ENCODE data around the gene EIF4H. TPM values are rescaled to one million over a fixed set of nuclear protein-coding genes. Genes with fewer than 3 reads are reported as not detected.

EIF4H gene
- total RNA-seq, 1 donor from 2014 or later, result 214 TPM

DNA sequence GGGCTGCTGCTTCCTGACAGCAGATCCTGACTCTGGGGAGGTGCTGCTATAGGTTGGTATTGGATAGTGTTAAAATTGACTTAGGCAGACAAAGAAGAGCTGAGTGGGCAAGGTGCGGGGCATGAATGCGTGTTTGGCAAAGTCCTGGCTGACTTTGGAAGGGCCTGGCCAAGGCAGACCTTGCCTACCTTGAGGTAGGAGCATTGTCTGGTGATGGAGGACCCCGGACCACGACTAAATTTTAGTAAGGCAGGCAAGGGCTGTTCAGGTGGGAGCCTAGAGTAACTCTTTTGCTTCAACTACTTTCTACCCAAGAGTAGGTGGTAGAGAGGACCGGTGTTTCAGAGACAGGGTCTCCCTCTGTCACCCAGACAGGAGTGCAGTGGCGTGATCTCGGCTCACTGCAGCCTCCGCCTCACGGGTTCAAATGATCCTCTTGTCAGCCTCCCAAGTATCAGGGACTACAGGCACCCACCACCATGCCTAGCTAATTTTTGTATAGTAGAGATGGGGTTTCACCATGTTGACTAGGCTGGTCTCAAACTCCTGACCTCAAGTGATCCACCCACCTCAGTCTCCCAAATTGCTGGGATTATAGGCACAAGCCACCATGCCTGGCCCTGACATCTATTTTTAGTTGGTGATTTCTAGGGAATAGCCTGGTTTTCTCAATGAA lies 23.4 kb downstream of the EIF4H start:
- peaks cover 21% of the 10 kb centered on the region for H3K36me3 Mint-ChIP-seq
- Histone ChIP-seq H4K20me1 (ENCODE audit: low read depth) (peaks cover 3% of the 10 kb centered on the region), H3K79me2 (ENCODE audit: low read depth) (no peaks in the 10 kb centered on the region), H3K9me3 (ENCODE audit: low read depth) (no peaks in the 10 kb centered on the region), H3K4me2 (no peak overlapping the region), H3F3A (ENCODE audit: low read depth) (peaks cover 37% of the 10 kb centered on the region), H2AFZ (replicated peaks) (no peak overlapping the region), H3K9ac (no peak overlapping the region), H3K27me3 (no peaks in the 10 kb centered on the region), H3K27ac (no peak overlapping the region), H3K4me3 (no peak overlapping the region), H3K4me1 (no peaks in the 10 kb centered on the region), H3K36me3 (peaks cover 14% of the 10 kb centered on the region)
- DNase-seq (ENCODE audit: low spot score), result no peak
- no peak overlapping the region for H3K27ac Mint-ChIP-seq
- peaks cover 4% of the 10 kb centered on the region for H3K27me3 Mint-ChIP-seq (ENCODE audit: insufficient read depth, low read depth)
- no peaks in the 10 kb centered on the region for H3K4me1 Mint-ChIP-seq
- no peak overlapping the region for H3K4me3 Mint-ChIP-seq
- no peaks in the 10 kb centered on the region for H3K9me3 Mint-ChIP-seq
- TF ChIP-seq EZH2phosphoT487 (IDR thresholded peaks at IDR 0.05) (no peak), EZH2 (IDR thresholded peaks at IDR 0.05) (no peak)
- TF ChIP-seq, protein P1, sequence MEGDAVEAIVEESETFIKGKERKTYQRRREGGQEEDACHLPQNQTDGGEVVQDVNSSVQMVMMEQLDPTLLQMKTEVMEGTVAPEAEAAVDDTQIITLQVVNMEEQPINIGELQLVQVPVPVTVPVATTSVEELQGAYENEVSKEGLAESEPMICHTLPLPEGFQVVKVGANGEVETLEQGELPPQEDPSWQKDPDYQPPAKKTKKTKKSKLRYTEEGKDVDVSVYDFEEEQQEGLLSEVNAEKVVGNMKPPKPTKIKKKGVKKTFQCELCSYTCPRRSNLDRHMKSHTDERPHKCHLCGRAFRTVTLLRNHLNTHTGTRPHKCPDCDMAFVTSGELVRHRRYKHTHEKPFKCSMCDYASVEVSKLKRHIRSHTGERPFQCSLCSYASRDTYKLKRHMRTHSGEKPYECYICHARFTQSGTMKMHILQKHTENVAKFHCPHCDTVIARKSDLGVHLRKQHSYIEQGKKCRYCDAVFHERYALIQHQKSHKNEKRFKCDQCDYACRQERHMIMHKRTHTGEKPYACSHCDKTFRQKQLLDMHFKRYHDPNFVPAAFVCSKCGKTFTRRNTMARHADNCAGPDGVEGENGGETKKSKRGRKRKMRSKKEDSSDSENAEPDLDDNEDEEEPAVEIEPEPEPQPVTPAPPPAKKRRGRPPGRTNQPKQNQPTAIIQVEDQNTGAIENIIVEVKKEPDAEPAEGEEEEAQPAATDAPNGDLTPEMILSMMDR (IDR thresholded peaks at IDR 0.05), result no peak

DNA sequence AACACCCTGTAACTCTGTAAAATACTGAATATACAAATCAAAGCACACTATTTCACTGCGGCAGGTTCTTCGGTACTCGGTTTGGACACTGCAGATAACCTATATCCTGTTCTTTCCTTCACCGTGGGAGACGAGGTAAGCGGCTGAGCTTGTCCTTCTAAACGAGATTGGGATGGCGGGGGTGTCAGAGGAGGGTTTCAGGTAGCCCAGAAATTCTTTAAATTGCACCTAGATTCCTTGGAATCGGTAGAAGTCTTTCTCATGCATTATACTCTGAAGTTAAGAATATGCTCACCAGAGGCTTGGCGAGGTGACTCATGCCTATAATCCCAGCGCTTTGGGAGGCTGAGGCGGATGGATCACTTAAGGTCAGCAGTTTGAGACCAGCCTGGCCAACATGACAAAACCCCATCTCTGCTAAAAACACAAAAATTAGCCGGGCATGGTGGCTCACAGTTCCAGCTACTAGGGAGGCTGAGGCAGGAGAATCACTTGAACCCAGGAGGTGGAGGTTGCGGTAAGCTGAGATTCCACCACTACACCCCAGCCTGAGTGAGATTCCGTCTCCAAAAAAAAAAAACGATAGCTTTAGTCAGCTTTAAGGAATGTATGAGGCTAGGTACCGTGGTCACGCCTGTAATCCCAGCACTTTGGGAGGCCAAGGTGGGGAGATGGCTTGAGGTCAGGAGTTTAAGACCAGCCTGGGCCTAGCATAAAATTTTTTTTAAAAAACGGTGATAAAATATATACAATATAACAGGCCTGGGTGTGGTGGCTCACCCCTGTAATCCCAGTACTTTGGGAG lies 25.6 kb downstream of the EIF4H start:
- Histone ChIP-seq H3K9me3 (ENCODE audit: low read depth) (no peaks in the 10 kb centered on the region), H3K4me1 (no peaks in the 10 kb centered on the region), H3K4me3 (no peak overlapping the region), H3K27ac (no peak overlapping the region), H4K20me1 (ENCODE audit: low read depth) (peaks cover 3% of the 10 kb centered on the region), H3K4me2 (no peak overlapping the region), H3F3A (ENCODE audit: low read depth) (peaks cover 31% of the 10 kb centered on the region), H3K9ac (no peak overlapping the region), H3K79me2 (ENCODE audit: low read depth) (no peaks in the 10 kb centered on the region), H3K27me3 (no peaks in the 10 kb centered on the region), H2AFZ (replicated peaks) (no peak overlapping the region), H3K36me3 (peaks cover 1% of the 10 kb centered on the region)
- Mint-ChIP-seq H3K9me3 (no peaks in the 10 kb centered on the region), H3K27ac (no peak overlapping the region), H3K4me3 (no peak overlapping the region), H3K27me3 (ENCODE audit: insufficient read depth, low read depth) (peaks cover 4% of the 10 kb centered on the region), H3K4me1 (no peaks in the 10 kb centered on the region), H3K36me3 (peaks cover 11% of the 10 kb centered on the region)
- DNase-seq (ENCODE audit: low spot score), result no peak
- TF ChIP-seq, protein P1 (IDR thresholded peaks at IDR 0.05), result no peak
- TF ChIP-seq EZH2 (IDR thresholded peaks at IDR 0.05) (no peak), EZH2phosphoT487 (IDR thresholded peaks at IDR 0.05) (no peak)

DNA sequence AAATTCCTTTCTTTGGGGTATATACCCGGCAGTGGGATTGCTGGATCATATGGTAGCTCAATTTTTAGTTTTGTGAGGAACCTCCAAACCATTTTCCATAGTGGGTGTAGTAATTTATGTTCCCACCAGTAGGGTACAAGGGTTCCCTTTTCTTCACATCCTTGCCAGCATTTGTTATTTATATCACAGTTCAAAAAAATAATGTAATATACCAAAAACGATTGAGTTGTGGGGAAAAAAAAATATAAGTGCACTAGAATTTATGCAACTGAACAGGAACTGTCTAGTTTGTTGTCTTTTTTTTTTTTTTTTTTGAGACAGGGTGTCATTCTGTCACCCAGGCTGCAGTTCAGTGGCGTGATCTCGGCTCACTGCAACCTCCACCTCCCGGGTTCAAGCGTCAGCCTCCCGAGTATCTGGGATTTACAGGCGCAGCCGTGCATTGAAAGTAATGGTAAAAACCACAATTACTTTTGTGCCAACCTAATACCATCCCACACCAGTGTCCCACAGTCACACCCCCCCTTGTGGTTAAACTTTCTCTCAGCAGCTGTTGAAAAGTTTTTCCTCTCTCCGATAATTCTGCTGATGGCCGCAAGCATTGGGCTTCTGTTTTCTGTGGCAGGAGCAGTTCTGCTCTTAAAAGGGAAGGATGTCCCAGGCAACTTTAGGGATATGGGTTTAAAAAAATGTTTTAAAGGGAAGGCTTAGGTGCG lies 28.8 kb downstream of the EIF4H start:
- Mint-ChIP-seq H3K27ac (no peak overlapping the region), H3K4me3 (no peak overlapping the region), H3K27me3 (ENCODE audit: insufficient read depth, low read depth) (peaks cover 7% of the 10 kb centered on the region), H3K4me1 (no peaks in the 10 kb centered on the region), H3K36me3 (peaks cover 1% of the 10 kb centered on the region), H3K9me3 (no peaks in the 10 kb centered on the region)
- Histone ChIP-seq H3F3A (ENCODE audit: low read depth) (peaks cover 20% of the 10 kb centered on the region), H3K4me2 (no peak overlapping the region), H2AFZ (replicated peaks) (no peak overlapping the region), H3K9ac (no peak overlapping the region), H3K27ac (no peak overlapping the region), H3K79me2 (ENCODE audit: low read depth) (no peaks in the 10 kb centered on the region), H3K4me3 (no peak overlapping the region), H3K27me3 (no peaks in the 10 kb centered on the region), H3K36me3 (no peaks in the 10 kb centered on the region), H3K9me3 (ENCODE audit: low read depth) (no peaks in the 10 kb centered on the region), H4K20me1 (ENCODE audit: low read depth) (no peaks in the 10 kb centered on the region), H3K4me1 (no peaks in the 10 kb centered on the region)
- DNase-seq (ENCODE audit: low spot score), result peak; percentile 66
- TF ChIP-seq EZH2 (IDR thresholded peaks at IDR 0.05) (no peak), EZH2phosphoT487 (IDR thresholded peaks at IDR 0.05) (no peak)
- TF ChIP-seq, protein P1 (IDR thresholded peaks at IDR 0.05), result peak; percentile 63
